H9 (cell line): ENCODE measurements around the gene TMEM250. TPM values are rescaled to one million over a fixed set of nuclear protein-coding genes. Genes with fewer than 3 reads are reported as not detected.

Source experiments
- DNase-seq: peaks from one replicate; pipeline ENCODE4 v3.0.0-alpha.2; 2017
- H2AFZ ChIP-seq: one replicate; pipeline ENCODE4 v1.6.1; 2013; ENCODE audit warnings: mild to moderate bottlenecking, low read length, control low read depth, moderate library complexity
- H2AK5ac ChIP-seq: 2 replicates; pipeline ENCODE4 v1.6.1; 2013; ENCODE audit warnings: low read length, control low read depth, mixed read lengths; ENCODE audit not compliant: insufficient read length
- H2BK120ac ChIP-seq: one replicate; pipeline ENCODE4 v1.6.1; 2013; ENCODE audit warnings: low read depth, mild to moderate bottlenecking, low read length, control low read depth, inconsistent platforms; ENCODE audit not compliant: poor library complexity, severe bottlenecking
- H2BK12ac ChIP-seq: 2 replicates; pipeline ENCODE4 v1.6.1; 2013; ENCODE audit warnings: low read length, control low read depth, mixed read lengths, low read depth; ENCODE audit not compliant: insufficient read length
- H2BK15ac ChIP-seq: 2 replicates; pipeline ENCODE4 v1.6.1; 2013; ENCODE audit warnings: low read depth, low read length, control low read depth
- H2BK20ac ChIP-seq: one replicate; pipeline ENCODE4 v1.6.1; 2013; ENCODE audit warnings: low read depth, mild to moderate bottlenecking, low read length, control low read depth, inconsistent platforms; ENCODE audit not compliant: poor library complexity, severe bottlenecking
- H2BK5ac ChIP-seq: 2 replicates; pipeline ENCODE4 v1.6.1; 2013; ENCODE audit warnings: low read length, control low read depth, mixed read lengths; ENCODE audit not compliant: insufficient read length
- H3K14ac ChIP-seq: 2 replicates; pipeline ENCODE4 v1.6.1; 2013; ENCODE audit warnings: low read length, control low read depth; ENCODE audit not compliant: insufficient read depth
- H3K18ac ChIP-seq: 2 replicates; pipeline ENCODE4 v1.6.1; 2013; ENCODE audit warnings: low read depth, mild to moderate bottlenecking, mixed read lengths, low read length, control low read depth; ENCODE audit not compliant: insufficient read length
- H3K23ac ChIP-seq: 2 replicates; pipeline ENCODE4 v1.6.1; 2013; ENCODE audit warnings: low read length, control low read depth, mixed read lengths, low read depth; ENCODE audit not compliant: insufficient read length
- H3K23me2 ChIP-seq: 2 replicates; pipeline ENCODE4 v1.6.1; 2013; ENCODE audit warnings: low read depth, mild to moderate bottlenecking, mixed read lengths, low read length, control low read depth; ENCODE audit not compliant: insufficient read length, poor library complexity, severe bottlenecking
- H3K27ac ChIP-seq: 2 replicates; pipeline ENCODE4 v1.5.1; 2013; ENCODE audit warnings: low read length, control low read depth, mixed read lengths, low read depth; ENCODE audit not compliant: insufficient read length
- H3K27me3 ChIP-seq: 2 replicates; pipeline ENCODE4 v1.6.1; 2013; ENCODE audit warnings: low read length, control low read depth, inconsistent platforms; ENCODE audit not compliant: insufficient read depth
- H3K4ac ChIP-seq: 2 replicates; pipeline ENCODE4 v1.6.1; 2013; ENCODE audit warnings: low read depth, mild to moderate bottlenecking, control low read depth, inconsistent platforms, low read length, moderate library complexity
- H3K4me1 ChIP-seq: 2 replicates; pipeline ENCODE4 v1.6.1; 2013; ENCODE audit warnings: low read length, control low read depth, inconsistent platforms; ENCODE audit not compliant: insufficient read depth
- H3K4me2 ChIP-seq: 2 replicates; pipeline ENCODE4 v1.6.1; 2013; ENCODE audit warnings: low read length, control low read depth, mixed read lengths; ENCODE audit not compliant: insufficient read length, insufficient read depth
- H3K56ac ChIP-seq: 2 replicates; pipeline ENCODE4 v1.6.1; 2013; ENCODE audit warnings: low read depth, mild to moderate bottlenecking, mixed read lengths, low read length, control low read depth; ENCODE audit not compliant: insufficient read length
- H3K79me1 ChIP-seq: 2 replicates; pipeline ENCODE4 v1.6.1; 2013; ENCODE audit warnings: low read depth, mild to moderate bottlenecking, moderate library complexity, low read length, control low read depth, inconsistent platforms; ENCODE audit not compliant: insufficient read depth, poor library complexity, severe bottlenecking
- H3K79me2 ChIP-seq: 2 replicates; pipeline ENCODE4 v1.6.1; 2013; ENCODE audit warnings: low read length, control low read depth, inconsistent platforms; ENCODE audit not compliant: insufficient read depth
- H3K9ac ChIP-seq: 2 replicates; pipeline ENCODE4 v1.6.1; 2013; ENCODE audit warnings: low read length, control low read depth, mixed read lengths; ENCODE audit not compliant: insufficient read length; ENCODE audit errors: extremely low read depth
- H3K9me3 ChIP-seq: one replicate; pipeline ENCODE4 v1.6.1; 2013; ENCODE audit warnings: low read depth, low read length, inconsistent platforms; ENCODE audit not compliant: control insufficient read depth
- H3T11ph ChIP-seq: one replicate; pipeline ENCODE4 v1.6.1; 2013; ENCODE audit warnings: mild to moderate bottlenecking, low read length, control low read depth, inconsistent platforms
- H4K20me1 ChIP-seq: one replicate; pipeline ENCODE4 v1.6.1; 2013; ENCODE audit not compliant: control insufficient read depth, insufficient read length, insufficient read depth
- H4K5ac ChIP-seq: 2 replicates; pipeline ENCODE4 v1.6.1; 2013; ENCODE audit warnings: low read depth, mild to moderate bottlenecking, mixed read lengths, low read length, control low read depth; ENCODE audit not compliant: insufficient read length
- H4K8ac ChIP-seq: replicated peaks from 2 replicates; pipeline ENCODE4 v1.6.1; 2013; ENCODE audit warnings: low read length, control low read depth, mixed read lengths, low read depth; ENCODE audit not compliant: insufficient read length
- H4K91ac ChIP-seq: 2 replicates; pipeline ENCODE4 v1.6.1; 2013; ENCODE audit warnings: low read depth, mild to moderate bottlenecking, moderate library complexity, mixed read lengths, low read length, control low read depth; ENCODE audit not compliant: insufficient read length
- H3K27ac Mint-ChIP-seq, 3 experiments: 2 replicates in 2 of 3; 3 replicates in 1 of 3; pipeline ENCODE4 v1.8.0; 2020 to 2021; ENCODE audit warnings: mixed read lengths in 3 of 3, mild to moderate bottlenecking in 1 of 3, moderate library complexity in 1 of 3
- H3K27me3 Mint-ChIP-seq: 2 replicates; pipeline ENCODE4 v1.8.0; 2021; ENCODE audit warnings: low read depth, mild to moderate bottlenecking, moderate library complexity, mixed read lengths
- H3K36me3 Mint-ChIP-seq, 3 experiments: 2 replicates in 2 of 3; 3 replicates in 1 of 3; pipeline ENCODE4 v1.8.0; 2020 to 2021; ENCODE audit warnings: low read depth in 3 of 3, mixed read lengths in 3 of 3; ENCODE audit not compliant: insufficient read depth in 1 of 3
- H3K4me1 Mint-ChIP-seq, 2 experiments: 2 replicates each; pipeline ENCODE4 v1.8.0; 2020; ENCODE audit warnings: mixed read lengths in 2 of 2
- H3K4me3 Mint-ChIP-seq, 2 experiments: 2 replicates in 1 of 2; 3 replicates in 1 of 2; pipeline ENCODE4 v1.8.0; 2020 to 2021; ENCODE audit warnings: mild to moderate bottlenecking in 2 of 2, mixed read lengths in 2 of 2, moderate library complexity in 1 of 2
- H3K9me3 Mint-ChIP-seq, 2 experiments: 2 replicates in 1 of 2; 3 replicates in 1 of 2; pipeline ENCODE4 v1.8.0; 2020; ENCODE audit warnings: mild to moderate bottlenecking in 2 of 2, mixed read lengths in 2 of 2, moderate library complexity in 1 of 2
- WGBS: extraction: QIAGEN DNeasy Blood & Tissue Kit; methylation state at CpG from one replicate; pipeline ENCODE4 v1.1.7; 2013; ENCODE audit warnings: missing lambda C conversion rate, low lambda C conversion rate, mixed read lengths; ENCODE audit not compliant: insufficient read length; ENCODE audit errors: extremely low coverage; 5-methylcytosine and 5-hydroxymethylcytosine counted together
- total RNA-seq: library from RNA; stranded (reverse); gene quantifications from 2 replicates; pipeline ENCODE4 v1.2.1, GENCODE V29; 2021
- TF ChIP-seq, protein P1 (sequence below): fragments of 200-600 bp; sonication (generic); conservative IDR thresholded peaks from 3 replicates; pipeline ENCODE4 v1.8.0; 2021; ENCODE audit warnings: antibody characterized with exemption, mild to moderate bottlenecking

The TMEM250 gene
- total RNA-seq, 1 experiment from 2014 or later, result 48.1 TPM

DNA sequence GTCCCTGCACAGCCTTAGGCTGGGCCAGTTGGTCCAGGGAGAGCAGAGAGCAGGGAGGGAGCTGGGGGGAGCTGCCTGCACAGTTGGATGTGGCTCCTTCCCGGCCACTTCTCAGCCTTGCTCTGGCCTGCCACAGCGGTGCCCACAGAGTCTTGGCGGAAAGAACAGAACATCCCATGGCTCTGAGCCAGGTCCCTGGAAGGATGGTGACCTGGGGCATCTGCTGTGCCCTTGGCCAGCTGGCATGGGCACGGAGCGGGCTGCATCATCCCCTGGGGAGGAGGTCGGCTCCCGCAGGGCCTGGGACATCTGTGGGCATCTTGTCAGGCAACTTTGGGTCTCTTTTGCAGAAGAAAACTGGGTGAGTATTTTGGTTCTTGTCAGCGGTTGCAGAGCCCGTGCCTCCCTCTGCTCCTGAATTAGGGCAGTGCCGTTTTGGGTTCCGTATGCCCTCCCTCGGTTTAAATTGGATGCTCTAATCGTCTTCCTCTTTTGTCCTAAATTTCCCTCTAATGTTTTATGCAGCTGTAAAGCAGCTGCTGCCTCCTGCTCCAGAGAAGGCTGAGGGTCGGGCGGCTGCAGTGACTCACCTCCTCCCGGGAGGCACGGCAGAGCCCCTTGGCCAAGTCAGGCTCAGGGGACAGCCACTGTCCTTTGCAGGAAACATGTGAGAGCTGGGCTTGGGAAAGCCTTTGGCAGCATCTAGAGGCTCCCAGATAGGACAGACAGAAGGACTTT is 13.1 kb downstream of the TMEM250 start:
- no peak overlapping the region for H2AFZ ChIP-seq
- no peak overlapping the region for H4K91ac ChIP-seq
- H4K8ac ChIP-seq, result no peak overlapping the region
- no peak overlapping the region for H3K9ac ChIP-seq
- H3K56ac ChIP-seq, result no peak overlapping the region
- Mint-ChIP-seq H3K4me1 (peaks cover 47 to 60% of the 10 kb centered on the region in 2 experiments), H3K9me3 (no peaks in the 10 kb centered on the region), H3K4me3 (peak overlapping the region in 1 of 2 experiments; percentile 41; a peak in 1 of 5 replicates), H3K27me3 (no peaks in the 10 kb centered on the region; the same call in 1 of the 2 replicates), H3K36me3 (no peaks in the 10 kb centered on the region; a peak in 1 of 7 replicates), H3K27ac (peak overlapping the region in 2 of 3 experiments; percentile 41 to 56; a peak in 3 of 7 replicates)
- TF ChIP-seq, protein P1, sequence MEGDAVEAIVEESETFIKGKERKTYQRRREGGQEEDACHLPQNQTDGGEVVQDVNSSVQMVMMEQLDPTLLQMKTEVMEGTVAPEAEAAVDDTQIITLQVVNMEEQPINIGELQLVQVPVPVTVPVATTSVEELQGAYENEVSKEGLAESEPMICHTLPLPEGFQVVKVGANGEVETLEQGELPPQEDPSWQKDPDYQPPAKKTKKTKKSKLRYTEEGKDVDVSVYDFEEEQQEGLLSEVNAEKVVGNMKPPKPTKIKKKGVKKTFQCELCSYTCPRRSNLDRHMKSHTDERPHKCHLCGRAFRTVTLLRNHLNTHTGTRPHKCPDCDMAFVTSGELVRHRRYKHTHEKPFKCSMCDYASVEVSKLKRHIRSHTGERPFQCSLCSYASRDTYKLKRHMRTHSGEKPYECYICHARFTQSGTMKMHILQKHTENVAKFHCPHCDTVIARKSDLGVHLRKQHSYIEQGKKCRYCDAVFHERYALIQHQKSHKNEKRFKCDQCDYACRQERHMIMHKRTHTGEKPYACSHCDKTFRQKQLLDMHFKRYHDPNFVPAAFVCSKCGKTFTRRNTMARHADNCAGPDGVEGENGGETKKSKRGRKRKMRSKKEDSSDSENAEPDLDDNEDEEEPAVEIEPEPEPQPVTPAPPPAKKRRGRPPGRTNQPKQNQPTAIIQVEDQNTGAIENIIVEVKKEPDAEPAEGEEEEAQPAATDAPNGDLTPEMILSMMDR, result no peak
- H3K79me2 ChIP-seq, result no peaks in the 10 kb centered on the region
- no peaks in the 10 kb centered on the region for H3K9me3 ChIP-seq
- no peak overlapping the region for H2BK20ac ChIP-seq
- no peak overlapping the region for H3K23ac ChIP-seq
- no peaks in the 10 kb centered on the region for H4K20me1 ChIP-seq
- H2BK120ac ChIP-seq, result no peak overlapping the region
- no peak overlapping the region for H3K27ac ChIP-seq
- H3K4me2 ChIP-seq, result no peak overlapping the region
- WGBS, result no CpG with 5 or more reads among the region's 17 CpGs
- H2BK5ac ChIP-seq, result no peak overlapping the region
- DNase-seq, result peak; percentile 35
- peaks cover 6% of the 10 kb centered on the region; the same call in 1 of the 2 replicates for H3K4me1 ChIP-seq
- H3T11ph ChIP-seq, result no peak overlapping the region
- H3K23me2 ChIP-seq, result no peaks in the 10 kb centered on the region
- H2AK5ac ChIP-seq, result no peak overlapping the region
- H2BK12ac ChIP-seq, result no peak overlapping the region
- no peak overlapping the region for H2BK15ac ChIP-seq
- H4K5ac ChIP-seq, result no peak overlapping the region
- H3K14ac ChIP-seq, result no peak overlapping the region; the same call in 1 of the 2 replicates
- H3K27me3 ChIP-seq, result no peaks in the 10 kb centered on the region
- no peak overlapping the region for H3K4ac ChIP-seq
- H3K18ac ChIP-seq, result no peak overlapping the region
- no peaks in the 10 kb centered on the region for H3K79me1 ChIP-seq
